CD4-positive, alpha-beta T cell treated with Interleukin-12 subunit alpha and Interleukin-12 subunit beta, for 1 hour (primary cell): ENCODE data around the gene BAAT.
"Not testable (repeated sequence)": the region's sequence is repeated elsewhere in the genome, so short reads cannot be mapped to it uniquely, and the experiment has no call there.

Source experiments
- DNase-seq: peaks from one replicate; pipeline ENCODE4 v3.0.0-alpha.2; 2020

BAAT gene

DNA sequence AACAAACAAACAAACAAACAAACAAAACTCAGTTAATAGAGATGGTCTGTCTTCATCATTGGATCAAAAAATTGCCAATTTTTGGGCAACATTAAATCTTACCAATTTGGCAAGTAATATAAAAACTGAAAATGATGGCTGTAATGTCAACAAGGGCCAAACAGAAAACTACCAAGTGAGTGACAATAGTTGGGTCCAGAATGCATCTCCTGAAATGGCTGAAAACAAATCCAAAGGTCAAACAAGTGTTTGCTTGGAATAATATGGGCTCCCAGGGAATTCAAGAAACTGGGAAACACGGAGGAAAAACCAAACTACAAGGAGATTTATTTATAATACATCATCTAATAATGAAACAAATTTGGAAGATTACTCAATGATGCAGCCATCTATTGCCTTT, 25.1 kb downstream of the BAAT start:
- no peak for DNase-seq

DNA sequence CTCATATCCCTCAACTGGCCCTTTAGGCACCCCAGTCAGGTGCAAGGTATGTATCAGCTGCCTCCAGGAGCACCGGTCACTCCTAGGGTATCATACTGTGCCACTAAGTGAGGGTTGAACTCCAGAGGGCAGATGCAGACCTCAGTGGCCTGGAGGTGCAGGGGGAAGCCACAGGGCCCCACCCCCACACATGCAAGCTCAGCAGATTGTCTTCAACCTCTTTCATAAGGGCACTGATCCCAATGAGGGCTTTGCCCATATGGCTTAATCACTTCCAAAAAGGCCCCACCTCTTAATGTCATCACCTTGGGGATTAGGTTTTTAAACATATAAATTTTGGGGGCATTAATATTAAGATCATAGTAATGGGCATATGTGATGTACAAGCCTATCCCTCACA, 28.2 kb downstream of the BAAT start:
- no peak for DNase-seq

DNA sequence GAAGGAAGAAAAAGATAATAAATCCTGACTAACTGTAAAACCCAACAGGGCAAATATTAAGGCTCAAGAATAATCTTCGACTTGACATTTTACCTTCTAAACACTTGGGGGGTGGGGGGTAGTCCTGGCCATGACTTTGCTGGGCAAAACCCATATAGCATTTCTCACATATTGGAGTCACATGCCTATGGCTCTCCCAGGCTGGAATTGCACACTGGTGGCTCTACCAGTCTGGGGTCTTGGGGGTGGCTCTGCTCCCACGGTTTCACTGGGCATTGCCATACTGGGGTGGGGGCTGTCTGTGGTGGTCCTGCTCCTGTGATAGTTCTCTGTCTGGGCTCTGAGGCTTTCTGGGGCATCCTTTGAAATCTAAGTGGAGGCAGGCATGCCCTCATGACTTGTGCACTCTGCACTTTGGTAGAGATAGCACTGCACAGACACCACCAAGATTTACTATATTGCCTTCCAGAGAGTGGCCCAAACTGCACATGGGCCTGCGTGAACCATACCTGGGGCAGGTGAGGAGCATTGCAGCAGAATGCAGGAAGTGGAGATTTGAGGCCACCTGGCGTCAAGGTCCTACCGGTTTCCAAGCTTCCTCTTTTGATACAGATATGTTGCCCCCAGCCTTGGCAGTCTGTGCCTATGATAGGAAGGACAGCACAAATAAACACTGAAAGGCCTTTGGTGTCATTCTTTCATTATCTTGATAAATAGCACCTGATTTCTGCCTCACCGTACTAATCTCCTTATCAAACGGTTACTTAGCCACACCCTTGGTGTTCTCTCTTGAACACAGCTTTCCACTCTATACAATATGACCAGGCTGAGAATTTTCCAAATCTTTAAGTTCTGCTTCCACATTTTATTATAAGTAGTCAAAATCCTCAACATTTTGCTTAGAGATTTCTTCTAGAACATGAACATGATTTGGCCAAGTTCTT, 29.8 kb downstream of the BAAT start:
- no peak for DNase-seq

DNA sequence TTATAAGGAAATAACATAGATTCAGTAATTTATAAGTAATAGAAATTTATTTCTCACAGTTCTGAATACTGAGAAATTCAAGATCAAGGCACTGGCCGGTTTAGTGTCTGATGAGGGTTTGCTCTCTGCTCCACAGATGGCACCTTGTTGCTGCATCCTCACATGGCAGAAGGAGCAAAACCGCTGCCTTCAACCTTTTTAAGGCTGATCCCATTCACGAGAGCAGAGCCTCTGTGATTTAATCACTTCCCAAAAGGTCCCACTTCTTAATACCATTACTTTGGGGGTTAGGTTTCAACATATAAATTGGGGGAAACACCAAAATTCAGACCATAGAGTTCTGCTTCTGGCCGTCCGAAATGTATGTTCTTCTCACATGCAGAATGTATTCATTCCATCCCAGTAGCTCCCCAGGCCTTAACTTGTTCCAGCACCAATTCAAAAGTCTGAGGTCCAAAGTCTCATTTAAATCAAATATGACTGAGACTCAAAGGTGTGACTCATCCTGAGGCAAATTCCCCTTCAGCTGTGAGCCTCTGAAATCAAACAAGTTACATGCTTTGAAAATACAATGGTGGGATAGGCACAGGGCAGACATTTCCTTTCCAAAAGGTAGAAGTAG, 30.6 kb downstream of the BAAT start:
- no peak for DNase-seq

DNA sequence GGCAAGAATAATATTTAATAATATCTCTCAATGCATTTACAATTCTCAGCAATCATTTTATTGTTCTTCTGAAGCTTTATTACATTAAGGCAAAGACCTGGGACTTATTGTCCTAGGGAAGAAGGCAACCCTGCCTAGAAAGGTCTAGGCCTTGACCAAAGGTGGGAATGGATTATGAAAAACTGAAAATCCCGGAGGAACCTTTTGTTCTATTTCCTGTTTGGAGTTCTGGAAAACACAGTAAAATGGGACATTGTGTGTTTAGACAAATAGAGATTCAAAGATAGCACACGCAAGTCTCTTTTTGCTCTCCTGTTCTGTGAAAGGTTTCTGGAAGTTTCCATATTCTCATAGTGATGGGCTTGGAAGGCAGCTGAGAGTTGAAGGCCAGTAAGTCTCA, 31.1 kb downstream of the BAAT start:
- DNase-seq = no peak

DNA sequence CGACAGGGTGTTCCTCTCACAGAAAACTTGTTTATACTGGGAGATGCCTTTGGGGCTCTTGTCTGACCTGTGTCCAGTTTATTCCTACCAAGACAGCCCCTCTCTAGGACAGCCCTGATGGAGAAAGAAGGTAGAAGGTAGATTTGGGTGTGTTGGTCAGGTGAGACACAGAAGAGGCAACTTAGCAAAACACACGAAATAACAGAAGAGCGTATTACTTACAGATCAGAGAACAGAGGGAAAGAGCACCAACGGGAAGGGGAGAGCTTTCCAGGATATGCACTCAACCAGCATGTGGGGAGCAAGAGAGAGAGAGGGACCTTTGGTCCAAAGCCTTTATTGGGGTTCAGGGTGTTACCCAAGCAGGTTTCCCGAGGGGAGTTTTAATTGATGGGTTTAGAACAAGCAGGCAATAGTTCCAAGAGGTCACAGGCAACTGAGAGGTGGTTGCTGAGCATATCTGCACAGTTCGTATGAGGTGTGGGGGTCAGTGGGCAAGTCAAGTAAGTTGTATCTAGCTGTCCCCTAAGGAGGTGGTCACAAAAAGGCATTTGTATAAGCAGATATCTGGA, 31.8 kb downstream of the BAAT start:
- DNase-seq = no peak

DNA sequence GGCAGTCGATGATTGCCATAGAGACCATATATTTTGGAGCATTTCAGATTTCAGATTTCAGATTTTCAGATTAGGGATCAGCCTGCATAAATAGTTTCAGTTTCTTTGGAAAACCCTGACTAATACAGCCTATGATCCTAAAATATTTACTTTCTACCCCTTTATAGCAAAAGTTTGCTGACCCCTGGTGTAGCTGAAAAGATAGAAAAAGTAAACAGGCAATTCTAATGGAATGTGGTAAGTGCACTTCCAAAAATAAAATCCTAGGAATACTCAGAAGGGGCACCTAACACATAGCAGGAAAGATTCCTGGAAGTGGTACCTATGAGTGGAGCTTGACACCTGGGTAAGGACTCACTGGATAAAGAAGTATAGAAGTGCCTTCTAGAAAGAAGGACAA, 34.5 kb downstream of the BAAT start:
- DNase-seq = no peak

DNA sequence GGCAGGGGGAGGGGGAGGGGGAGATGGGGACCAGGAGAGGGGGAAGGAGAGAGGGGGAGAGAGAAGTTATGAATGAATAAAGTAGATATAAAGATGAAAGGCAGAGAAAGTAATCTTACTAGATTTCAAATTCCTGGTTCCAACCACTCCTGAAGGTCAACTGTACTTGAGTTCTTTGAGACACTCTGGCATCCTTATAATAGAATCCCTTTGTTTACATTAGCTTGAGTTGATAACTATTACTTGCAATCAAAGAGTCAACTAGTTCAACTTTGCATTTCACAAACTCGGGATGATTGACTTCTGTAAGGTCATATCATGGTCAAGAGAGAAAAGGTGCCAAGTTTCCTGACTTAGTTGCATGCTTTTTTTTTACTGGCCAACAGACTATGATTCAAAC, 42.2 kb downstream of the BAAT start:
- no peak for DNase-seq

DNA sequence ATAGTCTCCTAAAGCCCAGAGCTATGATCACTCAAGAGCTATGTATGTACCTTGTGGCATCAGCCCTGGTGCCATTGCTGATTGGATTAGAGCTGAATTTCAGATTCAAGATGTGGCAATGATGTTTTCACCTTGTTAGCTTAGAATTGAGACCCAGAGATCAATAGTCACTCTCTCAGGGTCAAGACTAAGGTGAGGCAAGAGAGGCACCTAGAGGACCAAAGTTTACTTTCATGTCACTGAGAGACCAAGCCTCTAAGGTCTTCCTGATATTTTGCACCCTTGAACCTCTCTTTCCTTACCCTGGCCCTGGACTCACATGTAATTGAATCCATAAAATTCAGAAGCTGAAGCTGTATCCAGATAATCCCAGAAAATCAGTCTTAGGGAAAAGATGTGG, 42.8 kb downstream of the BAAT start:
- DNase-seq = no peak

DNA sequence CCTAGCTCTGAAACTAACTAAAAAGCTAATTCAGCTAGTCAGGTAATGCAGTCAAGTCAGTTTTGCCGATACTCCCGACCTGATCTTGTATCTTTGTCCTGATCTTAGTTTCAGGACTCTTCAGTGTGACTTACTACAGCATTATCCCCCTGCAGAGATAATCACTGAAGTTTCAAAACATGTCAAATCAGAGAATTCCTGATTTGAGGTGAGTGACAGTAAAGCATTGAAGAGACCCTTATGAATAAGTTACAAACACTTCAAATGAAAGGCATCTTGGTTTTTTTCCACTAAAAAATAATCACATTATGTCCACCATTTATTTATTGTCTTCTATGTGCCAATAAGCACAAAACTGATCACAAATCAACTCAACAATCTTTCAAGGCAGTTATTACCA, 47.6 kb downstream of the BAAT start:
- no peak for DNase-seq

DNA sequence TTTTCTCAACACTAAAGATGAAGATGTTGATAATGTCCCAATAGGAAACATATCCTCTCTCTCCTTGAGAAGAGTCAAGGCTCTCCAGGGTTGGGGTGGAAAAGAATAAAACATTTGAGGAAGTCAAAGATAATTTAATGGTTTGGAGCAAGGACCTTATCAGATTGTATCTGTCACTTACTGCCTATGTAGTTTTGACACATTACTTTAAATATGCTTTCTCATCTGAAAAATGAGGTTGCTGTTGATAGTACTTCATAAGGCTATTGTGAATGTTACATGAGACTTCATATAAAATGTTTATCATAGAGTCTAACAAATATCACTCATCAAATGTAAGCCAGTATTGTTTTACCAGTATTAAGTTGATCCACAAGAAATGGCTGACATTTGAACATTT, 48.7 kb downstream of the BAAT start:
- DNase-seq = no peak

DNA sequence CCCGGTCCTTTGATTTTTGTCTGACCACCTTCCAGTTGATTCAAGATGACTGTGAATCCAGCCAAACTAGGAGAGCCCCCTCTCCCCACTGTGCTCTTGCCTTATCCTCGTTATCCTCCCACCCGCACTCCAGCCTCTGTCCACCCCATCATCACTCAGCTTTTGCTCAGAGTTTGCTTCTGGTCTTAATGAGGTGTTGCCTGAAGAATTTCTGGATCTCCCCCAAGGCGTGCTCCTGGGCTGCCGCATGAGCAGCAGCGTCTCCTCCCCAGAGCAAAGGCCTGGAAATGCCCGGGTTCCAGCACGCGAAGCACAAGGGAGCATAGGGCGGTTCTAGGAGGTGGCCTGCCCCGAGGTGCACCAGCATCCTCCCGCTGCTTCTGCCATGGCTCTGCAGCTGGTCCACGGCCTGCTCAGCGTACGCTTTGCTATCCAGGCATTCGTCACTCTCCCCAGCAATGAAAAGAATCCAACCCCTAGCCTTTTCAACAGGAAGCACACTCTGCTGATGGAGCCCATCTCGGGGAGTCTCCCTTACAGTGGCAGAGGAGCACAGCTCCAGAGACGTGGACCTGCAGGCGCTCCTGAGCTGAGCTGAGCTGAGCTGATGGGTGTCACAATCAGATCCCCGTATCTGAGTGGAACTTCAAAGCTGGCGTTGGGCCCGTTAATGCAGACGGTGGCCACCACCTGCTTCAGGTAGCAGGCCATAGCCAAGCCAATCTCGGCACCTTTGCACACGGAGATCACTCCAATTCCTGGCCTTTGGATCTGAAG, 50.7 kb downstream of the BAAT start:
- no peak for DNase-seq

DNA sequence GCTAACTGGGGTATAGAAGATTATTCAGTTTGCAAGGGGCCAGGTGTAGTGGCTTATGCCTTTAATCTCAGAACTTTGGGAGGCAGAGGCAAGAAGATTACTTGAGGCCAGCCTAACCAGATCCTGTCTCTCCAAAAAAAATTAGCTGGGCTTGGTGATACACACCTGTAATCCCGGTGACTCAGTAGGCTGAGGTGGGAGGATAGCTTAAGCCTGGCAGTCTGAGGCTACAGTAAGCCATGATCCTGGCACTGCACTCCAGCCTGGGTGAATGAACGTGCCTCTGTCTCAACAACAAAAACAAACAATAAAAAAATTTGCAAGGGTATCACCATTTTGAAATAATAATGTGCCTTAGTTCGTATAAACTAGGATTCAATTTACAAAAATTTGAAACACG, 51.3 kb downstream of the BAAT start:
- DNase-seq = no peak

DNA sequence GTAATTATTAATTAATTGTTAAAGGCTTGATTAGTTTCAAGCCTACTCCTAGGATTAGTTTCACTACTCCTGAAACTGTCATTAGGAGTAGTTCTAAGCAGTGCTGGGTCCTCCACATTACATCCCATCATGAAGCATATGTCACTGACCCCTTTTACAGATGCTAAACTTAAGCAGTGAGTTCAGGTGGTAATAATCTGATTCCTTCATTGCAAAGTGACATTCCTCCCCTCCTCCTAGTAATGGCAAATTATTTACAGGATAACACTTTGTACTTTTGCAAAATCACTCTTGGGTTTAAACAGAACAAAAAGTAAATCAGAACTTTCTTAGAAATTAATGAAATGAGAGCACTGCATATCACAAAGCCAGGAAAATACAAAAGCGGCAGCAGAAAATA, 52.4 kb downstream of the BAAT start:
- DNase-seq = no peak

DNA sequence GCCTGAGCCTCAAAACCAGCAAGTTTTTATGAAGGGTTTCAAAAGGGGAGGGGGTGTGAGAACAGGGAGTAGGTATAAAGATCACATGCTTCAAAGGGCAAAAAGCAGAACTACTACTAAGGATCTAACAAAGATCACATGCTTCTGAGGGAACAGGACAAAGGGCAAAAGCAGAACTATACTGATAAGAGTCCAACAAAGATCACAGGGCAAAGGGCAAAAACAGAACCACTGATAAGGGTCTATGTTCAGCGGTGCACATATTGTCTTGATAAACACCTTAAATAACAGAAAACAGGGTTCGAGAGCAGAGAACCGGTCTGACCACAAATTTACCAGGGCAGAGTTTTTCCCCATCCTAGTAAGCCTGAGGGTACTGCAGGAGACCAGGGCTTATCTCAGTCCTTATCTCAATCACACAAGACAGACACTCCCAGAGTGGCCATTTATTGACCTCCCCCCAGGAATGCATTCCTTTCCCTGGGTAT, 57.3 kb downstream of the BAAT start:
- DNase-seq = not testable (repeated sequence)

DNA sequence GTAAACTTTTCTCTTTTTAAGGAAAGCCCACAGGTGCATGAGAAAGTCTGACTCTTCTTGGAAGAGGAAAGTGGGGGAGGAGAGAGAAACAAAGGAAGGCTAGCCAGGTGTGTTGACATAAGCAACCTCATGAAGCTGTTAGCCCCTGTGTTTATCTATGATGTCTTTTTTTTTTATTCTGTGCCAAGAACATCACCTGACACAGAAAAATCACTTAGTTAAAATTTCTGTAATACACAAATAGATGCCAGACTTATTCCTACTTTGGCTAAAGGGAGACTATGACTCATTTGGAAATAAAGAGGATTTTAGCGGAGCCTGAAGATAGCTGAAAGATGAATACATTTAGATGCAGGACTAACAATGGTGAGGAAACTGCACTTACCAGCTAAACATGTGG, 58.3 kb downstream of the BAAT start:
- no peak for DNase-seq

DNA sequence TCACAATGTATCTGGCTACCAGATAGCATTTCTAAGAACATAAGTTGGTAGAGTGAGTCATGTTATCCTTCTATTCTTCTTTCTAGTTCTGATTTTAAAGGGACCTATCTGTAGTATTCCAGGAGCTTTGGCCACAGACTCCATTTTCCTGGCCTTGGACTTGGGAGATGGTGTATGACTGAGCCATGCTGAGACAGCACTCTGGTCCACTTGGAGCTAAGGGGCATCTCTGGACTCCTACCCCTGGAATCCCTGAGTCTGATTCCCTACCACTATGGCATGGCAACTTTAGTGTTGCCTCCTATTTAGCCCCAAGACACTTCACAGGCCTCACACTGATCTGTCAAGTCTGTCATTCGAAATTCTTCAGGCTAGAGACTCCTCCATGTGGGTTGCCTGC, 58.8 kb downstream of the BAAT start:
- DNase-seq = no peak

DNA sequence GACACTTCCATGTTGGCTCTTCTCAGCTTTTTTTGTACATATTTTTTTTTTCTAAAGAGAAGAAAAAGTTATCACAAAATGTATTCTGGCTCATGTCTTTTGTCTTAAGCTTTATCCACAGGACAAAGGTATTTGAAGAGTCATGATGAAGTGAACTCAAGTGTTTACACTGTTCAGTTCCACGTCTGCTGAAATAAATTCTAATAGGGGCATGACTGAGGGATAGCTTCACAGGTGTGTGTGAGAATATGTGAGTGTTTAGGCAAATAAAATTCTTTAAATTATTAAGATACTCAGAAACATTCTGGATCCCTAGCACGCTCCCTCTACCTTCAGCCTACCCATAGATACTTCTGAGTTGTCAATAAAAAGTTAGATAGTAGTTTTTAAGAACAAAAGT, 59.8 kb downstream of the BAAT start:
- no peak for DNase-seq

DNA sequence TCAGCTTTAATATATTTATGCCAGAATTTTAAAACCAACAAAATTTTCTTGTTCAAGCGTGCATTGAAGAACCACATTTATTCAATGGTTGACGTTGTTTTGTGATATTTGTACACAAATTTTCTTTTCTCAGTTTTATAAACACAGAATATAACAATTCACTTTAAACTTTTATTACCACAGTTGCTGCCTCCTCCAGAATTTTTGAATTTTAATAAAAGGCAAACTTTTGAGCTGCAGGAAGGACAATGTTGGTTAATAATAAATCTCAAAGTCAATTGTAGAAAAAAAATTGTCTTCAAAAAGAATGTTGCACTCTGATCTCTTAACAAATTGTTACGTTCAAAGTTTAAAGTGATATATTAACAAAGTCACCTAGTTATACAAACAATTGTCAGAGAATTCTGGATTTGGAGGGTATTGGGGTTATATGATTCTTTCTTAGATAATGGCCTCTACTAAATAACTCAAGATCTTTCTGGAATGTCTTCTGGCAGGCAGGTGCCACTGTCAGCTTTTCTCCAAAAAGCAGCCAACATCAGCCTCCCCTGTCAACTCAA, 60.5 kb downstream of the BAAT start:
- DNase-seq = no peak

DNA sequence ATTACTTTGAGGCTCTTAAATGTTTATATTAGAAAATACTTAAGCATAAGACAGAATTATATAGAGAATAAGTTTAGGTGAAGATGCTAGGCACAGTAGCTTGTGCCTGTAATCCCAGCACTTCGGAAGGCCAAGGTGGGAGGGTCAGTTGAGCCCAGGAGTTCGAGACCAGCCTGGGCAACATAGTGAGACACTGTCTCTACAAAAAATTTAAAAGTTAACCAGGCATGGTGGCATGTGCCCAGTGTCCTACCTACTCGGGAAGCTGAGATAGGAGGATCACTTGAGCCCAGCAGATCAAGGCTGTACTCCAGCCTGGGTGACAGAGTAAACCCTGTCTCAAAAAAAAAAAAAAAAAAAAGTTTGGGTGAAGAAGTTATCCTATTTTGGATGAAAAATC, 61.7 kb downstream of the BAAT start:
- no peak for DNase-seq

DNA sequence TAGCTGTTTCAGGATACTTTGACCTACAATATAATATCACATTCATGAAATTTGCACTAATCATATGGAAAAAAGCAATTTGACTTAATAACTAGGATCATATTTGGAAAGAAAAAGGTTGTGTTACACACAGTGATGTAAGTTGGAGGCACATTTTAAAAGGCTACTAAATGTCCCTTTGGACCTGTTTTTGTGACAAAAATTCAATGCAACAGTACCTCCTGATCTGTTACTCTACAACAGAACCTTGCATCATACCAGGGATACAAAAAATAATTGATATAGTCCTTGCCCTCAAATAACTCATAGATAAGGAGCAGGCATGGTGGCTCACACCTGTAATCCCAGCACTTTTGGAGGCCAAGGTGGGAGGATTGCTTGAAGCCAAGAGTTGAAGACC, 67.1 kb downstream of the BAAT start:
- no peak for DNase-seq

DNA sequence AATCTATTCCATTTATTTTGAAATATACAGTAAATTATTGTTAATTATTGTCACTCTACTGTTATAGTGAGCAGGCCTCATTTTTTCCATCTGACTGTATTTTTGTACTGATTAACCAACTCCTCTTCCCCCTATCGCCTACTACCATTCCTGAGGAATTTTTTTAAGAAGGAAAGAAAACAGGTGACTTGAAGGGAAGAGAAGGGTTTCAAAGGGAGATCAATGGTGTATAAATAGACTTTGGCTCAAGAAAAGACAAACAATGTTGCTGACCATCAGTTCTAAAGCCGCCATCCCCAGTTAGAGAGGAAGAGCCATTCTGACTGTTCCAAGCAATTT, 69.7 kb downstream of the BAAT start:
- DNase-seq = no peak

DNA sequence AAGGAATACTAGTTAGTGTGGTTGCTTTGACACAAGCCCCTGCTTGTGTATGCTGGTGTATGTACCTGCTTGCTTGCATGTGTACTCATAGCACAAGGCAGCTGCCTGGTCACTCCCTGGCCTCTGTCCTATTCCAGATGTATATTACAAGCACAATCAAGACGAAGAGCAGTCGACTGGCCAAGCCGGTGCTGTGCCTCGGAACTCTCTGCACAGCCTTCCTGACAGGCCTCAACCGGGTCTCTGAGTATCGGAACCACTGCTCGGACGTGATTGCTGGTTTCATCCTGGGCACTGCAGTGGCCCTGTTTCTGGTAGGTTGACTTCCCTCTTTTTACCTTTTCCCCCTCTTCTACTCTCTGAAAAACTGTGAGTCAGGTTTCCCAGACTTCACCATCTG, 72.1 kb downstream of the BAAT start:
- no peak for DNase-seq
